HG02870 (cell line): Measurements from ENCODE around the gene RBP5.

ENCODE experiments used
- ATAC-seq: cut with Tn5 transposase; IDR thresholded peaks from one replicate; pipeline ENCODE4 v1.9.1; 2021; ENCODE audit warnings: mild to moderate bottlenecking, moderate library complexity; ENCODE audit not compliant: unreplicated experiment

RBP5 gene

DNA sequence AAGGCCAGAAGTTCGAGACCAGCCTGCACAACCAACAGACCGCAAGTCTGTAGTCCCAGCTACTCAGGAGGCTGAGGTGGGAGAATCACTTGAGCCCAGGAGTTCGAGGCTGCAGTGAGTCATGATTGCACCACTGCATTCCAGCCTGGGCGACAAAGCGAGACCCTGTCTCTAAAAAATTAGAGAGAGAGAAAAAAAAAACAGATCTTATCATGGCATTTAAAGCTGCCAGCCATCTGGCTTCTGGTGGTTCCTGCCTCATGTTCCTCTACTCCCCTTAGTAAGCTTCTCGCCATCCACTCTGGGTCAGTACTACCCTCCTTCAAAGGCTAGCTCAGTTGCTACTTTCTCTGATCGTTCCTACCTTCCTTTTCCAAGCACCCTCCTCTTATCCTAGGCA lies 17.5 kb upstream of the RBP5 start:
- no peak for ATAC-seq

DNA sequence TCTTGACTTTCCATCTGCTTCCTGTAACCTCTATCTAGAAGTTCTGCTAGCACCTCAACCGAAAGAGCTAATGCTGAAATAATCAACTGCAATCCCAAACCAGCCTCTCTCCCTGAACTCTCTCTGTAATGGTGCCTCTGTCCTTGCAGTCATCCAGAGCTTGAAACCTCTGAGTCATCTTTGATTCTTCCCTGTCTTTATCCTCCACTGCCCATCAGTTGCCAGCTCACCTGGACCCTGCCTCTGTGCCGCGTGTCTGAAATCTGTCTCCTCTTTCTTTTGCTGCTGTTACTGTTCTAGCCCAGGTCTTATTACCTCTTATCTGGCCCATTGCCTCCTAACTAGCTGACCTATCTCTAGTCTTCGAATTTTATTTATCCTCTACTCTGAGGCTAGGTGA lies 17.0 kb upstream of the RBP5 start:
- ATAC-seq: no peak

DNA sequence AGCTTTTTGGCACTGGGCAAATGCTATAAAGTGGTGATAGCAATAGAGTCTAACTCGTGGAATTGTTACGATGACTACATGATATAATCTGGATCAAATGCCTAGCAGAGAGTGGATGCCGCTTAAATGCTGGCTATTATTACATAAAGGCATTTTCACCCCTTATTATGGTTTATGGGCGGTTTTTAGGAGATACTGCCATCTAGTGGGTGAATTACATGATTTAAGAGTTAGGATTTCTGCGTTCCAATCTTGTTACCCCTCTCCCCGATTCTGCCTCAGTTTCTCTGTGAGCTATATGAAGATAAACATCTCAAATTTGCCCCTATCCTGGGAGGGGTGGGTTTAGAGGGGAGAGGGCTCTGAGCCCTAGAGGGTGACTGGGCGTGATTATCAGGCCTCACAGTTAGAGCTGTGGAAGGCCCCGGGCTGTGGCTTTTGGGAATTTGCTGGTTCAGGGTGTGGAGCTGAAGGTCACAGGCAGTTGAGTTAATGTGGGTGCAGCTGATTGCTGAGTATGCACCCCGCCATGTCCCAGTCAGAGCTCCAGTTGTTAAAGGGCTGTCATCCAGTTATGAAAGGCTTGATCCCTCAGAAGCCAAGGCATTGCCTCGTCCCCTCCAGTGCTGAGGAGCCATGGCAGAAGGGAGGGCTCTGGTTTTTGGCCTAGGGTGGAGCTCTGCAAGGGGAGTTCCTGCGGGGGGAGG lies 15.9 kb upstream of the RBP5 start:
- no peak for ATAC-seq

DNA sequence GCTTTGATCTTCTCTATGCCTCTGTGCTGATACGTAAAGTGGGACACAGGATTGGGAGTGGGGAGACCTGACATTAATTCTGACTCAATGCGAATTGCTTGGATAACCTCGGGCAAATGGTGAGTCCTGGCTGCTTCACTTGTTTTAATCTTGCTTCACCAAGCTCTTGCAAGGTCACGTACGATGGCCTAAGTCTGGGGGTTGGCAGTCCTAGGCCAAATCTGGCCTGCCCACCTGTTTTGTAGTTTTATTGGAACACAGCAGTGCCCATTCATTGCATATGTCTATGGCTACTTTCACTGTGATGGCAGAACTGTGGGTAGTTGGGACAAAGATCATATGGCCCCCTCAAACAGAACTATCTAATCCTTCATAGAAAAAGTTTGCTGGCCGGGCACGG lies 14.9 kb upstream of the RBP5 start:
- no peak for ATAC-seq

DNA sequence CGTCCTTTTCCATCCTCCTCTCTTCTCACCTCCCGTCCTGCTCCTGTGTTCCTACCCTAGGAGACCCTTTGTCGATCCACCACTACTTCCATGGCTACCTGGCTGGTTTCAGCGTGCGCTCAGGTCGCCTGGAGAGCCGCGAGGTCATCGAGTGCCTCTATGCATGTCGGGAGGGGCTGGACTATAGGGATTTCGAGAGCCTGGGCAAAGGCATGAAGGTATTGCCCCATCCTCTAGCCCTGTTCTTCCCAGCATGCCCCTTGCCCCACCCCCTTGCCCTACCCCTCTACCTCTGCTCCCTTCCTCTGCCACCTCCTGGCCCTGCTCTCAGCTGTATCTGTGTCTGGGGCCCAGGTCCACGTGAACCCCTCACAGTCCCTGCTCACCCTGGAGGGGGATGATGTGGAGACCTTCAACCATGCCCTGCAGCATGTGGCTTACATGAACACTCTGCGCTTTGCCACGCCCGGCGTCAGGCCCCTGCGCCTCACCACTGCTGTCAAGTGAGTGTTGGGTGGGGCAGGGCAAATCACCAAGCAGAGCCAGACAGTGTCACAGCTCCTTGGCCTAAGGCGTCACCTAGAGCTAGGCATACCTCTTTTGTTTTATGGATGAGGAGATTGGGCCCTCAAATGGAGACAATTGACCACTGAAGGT lies 14.2 kb upstream of the RBP5 start:
- ATAC-seq: no peak

DNA sequence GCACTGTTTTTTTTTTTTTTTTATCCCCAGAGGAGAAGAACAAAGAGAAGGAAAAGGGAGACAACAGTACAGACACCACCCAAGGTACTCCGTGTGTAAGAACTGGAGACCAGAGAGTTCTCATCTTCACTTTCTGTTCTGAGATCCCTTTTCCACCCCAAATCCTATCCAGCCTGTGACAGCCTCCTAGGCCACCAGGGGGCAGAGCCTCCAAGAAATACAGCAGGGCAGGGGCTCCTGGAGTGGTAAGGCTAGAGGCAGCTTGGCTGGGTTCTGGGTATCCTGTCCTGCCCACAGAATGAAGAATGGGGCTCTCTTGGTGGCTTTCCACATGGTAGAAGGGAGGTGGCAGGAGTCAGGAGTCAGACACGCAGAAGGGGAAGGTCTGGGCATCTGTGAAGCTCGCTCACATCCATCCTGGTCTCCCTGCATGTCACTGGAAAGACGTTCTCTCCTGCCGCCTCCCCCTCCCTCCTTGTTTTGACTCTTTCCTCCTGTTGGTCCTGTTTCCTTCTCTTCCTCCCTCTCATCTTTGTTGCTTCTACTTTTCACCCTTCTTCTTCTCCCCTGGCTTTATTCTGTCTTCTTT lies 13.5 kb upstream of the RBP5 start:
- no peak for ATAC-seq

DNA sequence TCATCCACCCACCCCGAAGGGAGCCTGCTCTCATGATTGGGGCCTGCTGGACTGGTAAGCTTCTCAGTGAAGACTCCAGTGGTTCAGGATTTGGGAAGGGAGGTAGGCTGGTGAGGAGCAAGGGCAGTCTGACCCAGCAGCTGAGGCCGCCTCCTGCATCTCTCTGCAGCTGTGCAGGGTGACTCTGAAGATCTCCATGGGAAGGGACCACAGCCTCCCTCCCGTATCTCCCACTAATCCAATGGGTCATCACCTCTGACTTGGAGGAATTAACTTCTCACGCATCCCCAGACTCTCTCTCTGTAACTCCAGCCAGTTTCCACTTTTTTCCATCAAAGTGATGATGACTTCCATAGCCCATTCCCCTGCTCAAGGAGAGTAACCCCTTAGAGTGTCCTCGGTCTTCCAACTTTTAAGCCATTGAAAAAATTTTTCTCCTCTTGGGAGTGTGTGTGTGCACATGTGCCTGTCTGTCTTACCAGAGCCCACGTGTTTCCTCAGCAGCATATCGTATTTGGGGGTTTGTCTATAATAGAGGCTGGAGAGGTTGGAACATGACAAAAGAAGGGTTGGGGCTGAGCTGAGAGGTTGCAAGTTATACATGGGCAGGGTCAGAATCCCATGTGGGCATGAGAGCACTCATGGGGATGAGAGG lies 12.8 kb upstream of the RBP5 start:
- ATAC-seq: no peak

DNA sequence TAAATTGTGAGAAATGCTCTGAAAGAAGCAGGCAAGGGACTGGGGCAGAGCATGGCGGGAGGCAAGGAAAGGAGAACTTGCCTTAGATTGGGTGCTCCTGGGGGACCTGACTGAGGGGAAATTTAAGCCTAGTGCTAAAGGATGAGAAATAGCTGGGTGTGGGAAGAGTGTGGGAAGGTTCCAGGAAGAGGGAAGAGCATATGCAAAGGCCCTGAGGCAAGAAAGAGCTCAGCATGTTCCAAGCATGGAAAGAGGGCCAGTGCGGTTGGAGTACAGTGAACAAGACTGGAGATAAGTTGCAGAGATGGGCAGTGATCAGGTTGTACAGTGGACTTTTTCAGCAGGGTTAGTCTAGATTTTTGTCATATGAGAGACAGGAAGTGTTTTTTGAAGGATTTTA lies 10.5 kb upstream of the RBP5 start:
- no peak for ATAC-seq

DNA sequence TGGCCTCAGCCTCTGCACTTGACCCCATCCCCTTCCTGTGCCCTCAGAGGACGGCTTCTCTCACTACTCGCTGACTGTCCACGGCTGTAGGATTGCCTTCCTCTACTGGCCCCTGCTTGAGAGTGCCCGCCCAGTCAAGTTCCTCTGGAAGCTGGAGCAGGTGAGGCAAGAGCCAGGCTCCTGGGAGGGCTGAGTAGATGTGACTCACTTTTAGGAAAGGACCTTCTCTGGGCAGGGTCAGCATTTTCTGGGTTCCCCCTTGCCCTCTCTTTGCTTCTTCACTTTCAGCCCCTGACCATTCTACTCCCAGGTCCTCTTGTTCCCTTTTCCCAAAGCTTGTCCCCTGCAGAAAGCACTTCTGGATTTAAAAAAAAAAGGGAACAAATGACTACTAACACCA lies 9.2 kb upstream of the RBP5 start:
- ATAC-seq: no peak

DNA sequence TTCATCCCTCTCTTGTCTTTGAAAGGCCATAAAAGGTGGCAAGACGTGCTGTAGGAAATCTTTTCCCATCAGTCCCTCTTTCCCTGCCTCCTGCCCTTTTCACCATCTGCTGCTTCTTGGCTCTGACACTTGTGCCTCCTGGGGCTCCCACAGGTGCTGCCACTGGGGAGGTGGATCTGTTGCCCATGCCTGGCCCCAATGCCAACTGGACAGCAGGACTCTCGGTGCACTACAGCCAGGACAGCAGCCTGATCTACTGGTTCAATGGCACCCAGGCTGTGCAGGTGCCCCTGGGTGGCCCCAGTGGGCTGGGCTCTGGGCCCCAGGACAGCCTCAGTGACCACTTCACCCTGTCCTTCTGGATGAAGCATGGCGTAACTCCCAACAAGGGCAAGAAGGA lies 8.0 kb upstream of the RBP5 start:
- no peak for ATAC-seq

DNA sequence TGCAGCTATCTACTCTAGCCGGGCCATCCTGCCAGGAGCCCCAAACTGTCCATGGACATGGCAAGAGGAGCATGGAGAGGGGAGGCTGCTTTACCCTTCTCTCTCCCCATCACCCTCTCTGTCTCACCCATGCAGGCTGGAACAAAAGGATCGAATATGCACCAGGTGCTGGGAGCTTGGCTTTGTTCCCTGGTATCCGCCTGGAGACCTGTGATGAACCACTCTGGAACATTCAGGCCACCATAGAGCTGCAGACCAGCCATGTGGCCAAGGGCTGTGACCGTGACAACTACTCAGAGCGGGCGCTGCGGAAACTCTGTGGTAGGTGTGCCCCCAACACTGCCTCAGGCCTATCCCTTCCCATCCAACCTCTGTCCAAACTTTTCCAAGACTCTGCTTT lies 7.4 kb upstream of the RBP5 start:
- ATAC-seq: no peak

DNA sequence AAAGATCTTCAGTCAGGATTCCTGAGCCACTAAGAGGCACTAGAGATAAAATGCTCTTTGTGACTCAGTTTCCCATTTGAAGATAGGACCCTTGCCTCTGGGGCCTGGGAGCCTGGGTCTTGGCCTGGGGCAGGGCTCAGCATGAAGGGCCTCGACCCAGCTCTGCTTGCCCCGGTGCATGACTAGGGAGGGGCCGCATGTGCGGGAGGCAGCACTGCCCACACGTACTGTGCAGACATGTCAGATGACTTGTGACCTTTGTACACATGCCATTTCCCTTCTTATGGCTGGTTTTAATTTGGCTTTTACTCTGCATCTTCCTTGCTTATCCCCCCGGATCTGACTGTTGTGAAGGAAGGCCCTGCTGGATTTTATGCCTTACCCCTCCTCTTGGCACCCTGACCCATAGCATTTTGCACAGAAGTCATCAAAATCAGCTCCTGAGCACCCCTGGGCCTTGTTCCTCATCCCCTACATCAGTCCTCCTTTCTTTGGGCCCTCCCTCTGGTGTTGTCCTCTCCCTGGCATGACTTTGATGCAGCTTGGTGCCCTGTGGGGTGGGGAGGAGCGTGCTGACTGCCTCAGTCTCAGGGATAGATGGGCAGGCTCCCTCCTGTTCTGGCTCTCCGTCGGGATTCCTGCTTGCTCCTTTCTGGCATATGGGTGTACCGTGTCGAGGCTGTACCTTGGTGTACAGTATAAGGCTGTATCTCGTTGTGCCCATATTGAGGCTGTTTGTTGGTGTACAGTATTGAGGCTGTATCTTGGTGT lies 5.9 kb upstream of the RBP5 start:
- ATAC-seq: no peak

DNA sequence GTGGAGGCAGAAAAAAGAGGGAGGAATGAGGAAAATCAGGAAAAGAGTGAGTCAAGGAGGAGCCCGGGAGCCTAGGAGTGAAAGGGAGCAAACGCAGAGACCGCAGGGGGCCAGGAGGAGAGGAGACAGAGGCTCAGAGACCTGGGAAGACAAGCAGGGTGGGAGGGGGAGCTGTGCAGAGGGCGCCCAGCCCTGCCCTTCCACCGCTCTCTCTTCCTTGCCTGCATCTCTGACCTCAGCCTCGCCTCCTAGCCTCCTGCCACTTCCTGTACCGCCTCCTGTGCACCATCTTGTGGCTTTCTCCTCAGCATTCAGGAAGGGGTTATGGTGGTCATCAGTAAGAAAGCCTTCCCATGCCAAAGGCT lies 2.8 kb upstream of the RBP5 start:
- no peak for ATAC-seq

DNA sequence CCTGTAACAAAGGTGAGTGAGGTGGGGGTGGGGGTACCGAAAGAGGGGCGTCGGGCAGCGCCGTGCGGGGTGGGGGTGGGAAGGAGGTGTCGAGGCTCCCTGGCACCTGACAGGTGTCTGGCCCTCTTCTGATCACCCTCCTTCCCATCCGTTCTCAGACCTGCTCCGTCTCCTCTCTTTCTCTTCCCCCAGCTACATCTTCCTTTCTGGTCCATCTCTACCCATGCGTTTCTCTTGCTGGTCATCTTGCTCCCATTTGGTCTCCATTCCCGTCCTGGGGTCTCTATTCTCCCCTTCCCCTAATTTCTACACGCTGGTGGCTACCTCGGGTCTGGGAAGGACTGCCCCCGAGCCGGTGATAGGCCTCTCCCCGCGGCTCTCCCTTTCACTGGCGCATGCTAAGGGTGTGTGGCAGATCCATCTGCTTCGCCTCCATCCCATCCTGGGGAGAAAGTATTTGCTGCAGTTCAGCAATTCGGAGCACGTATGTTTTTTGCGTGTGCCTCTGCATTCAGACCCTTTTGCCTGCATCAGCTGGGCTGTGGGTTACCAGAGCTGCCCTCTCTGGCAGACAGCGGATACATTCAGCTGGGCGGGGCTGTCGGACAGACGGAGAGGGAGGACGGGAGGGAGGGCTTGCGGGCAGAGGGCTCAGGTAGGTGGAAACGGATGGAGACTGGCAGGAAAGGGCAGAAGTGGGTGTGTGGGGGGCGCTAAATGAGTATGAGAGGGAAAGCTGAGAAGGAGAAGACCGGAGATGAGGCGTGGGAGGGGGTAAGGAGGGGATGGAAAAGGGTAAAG lies 2.2 kb upstream of the RBP5 start:
- ATAC-seq: no peak

DNA sequence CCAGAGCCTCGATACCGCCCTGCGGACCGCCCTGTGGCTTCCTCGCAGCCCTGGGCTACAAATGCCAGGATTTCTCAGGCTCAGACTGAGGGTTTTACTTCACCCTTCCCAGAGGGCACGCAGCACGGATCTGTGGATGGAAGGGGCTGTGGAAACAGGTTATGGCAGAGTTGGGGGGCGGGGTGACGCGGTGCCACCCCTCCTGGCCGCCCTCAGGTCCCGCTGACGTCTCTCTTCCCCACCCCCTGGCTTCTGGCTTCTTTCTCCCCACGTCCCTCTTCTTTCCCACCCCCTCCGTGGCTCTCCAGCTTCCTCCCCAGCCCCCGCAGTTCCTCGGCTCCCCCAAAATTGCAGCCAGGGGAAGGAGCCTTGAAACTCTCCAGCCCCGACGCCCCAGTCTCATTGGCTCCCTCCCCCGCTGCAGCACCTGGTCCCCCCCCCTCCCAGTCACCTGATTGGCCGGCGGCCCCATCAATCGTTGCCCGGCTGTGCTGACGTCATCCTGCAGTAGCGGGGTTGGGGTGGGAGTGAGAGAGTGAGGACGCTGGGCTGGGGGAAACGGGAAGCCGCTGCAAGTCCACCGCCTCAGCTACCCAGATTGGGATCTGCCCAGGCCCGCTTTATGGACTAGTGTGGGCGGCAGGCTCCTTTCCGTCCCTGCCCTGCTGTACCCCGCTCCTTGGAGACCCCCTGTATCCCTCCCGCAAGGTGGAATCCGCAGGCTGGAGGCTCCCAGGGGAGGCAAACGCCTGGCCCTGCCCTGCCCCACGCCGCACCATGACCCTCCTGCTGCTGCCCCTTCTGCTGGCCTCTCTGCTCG lies 1.4 kb upstream of the RBP5 start, which contains the start of gene CLSTN3:
Gene CLSTN3 (plus strand): TSS at position 500 of the 820 bp plus-strand sequence. CDS start 278 bp downstream, at position 778.
- ATAC-seq: peak; percentile 73

DNA sequence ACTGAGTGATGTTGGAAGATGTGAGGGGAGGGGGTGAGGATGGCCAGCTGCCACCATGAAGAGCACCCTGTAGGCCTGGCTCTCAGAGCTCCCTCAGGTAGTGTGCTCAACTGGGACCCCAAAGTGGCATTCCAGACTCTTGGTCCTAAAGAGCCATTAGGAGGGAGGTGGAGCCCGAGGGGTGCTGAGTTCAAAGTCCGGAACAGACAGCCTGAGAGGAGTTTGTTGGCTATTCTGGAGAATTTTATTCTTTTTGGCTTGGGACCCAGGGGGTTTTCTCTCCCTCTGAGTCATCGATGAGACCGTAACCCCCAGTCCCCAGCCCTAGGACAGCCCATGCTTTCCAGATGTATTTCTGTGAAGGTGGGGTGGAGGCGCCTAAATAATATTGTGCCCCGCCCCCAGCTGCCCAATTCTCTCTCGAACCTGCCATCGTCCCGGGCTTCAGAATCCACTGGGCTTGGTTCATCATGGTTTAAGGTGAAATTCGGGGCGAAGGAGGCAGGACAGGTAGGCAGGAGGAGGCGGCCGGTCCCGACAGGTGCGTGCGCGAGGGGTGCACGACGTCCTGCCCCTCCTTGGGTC lies 690 bp upstream of the RBP5 start:
- ATAC-seq: no peak

DNA sequence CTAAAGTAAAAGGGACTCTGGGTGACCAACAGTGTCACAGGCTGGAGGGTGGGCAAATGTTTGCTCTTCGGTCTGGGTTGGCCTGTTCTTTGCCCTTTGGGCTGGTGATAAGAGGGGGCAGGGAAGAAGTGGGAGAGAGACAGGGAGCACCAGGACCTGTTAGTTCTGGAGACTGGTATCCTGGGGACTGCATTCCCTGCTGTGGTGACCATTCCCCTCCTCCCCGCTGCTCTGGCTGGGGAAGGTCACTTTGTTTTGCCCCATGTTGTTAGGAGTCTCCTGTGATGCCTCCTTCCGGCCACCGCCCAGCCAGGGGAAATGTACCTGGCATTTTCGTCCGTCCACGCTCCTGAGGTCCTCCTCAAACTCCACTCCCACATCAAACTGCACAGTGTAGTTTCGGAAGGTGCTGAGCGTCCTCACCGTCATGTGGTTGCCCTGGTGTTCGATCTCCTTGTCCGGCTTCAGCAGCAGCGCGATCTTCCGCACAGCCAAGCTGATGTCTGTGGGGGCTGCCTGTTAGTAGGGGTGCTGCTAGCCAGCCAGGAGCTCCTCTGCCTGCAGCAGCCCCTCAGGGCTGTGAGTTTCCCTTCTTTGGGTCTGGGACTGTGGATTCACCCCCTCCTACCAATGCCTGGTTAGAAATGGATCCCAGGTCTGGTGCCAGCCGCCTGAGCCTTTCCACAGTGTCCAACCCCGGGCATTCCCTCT lies 618 bp downstream of the RBP5 start:
- ATAC-seq: no peak

DNA sequence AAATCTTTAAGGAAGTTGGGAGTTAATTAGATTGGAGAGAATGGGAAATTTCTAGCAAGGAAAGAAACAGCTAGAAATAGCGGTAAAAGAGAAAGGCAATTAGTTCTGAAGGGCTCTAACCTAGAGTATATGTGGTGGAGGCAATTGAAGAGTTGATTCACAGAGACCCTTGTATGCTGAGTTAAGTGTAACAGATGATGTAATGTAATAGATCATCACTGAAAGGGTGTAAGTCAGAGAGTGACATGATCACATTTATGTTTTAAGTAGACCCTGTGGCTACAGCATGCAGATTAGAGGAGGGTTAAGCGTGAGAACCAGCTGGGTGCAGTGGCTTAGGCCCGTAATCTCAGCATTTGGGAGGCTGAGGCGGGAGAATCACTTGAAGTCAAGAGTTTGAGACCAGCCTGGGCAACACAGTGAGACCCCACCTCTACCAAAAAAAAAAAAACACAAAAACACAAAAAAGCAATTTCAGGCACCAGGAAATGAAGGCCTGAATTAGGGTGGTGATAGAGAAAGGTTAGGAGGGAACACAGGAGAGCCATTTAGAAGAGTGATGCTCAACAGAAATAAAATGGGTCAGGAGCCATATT lies 3.0 kb downstream of the RBP5 start:
- ATAC-seq: no peak
